K562 (cell line): ENCODE measurements around the gene CREB3L1. TPM values are rescaled to one million over a fixed set of nuclear protein-coding genes. Genes with fewer than 3 reads are reported as not detected.

Experiments used
- BRD4 ChIP-seq: fragments of 200-600 bp; sonication (generic); IDR thresholded peaks from 2 replicates; pipeline ENCODE4 v1.6.1; 2017; ENCODE audit warnings: inconsistent platforms
- DIDO1 ChIP-seq: fragments of 450-650 bp; IDR thresholded peaks from 2 replicates; pipeline ENCODE4 v1.6.1; 2016; ENCODE audit warnings: low read depth, missing biosample characterization, missing genetic modification characterization
- MAZ ChIP-seq, 2 experiments: fragments of 450-650 bp in 1 of 2; sonication (generic) in 1 of 2; formaldehyde crosslinking; IDR thresholded peaks in 1 of 2; conservative IDR thresholded peaks in 1 of 2; 2 replicates each; pipeline versions ENCODE4 v1.4.0 to v1.5.0; 2020; ENCODE audit warnings: mild to moderate bottlenecking in 1 of 2, missing genetic modification reagents in 1 of 2
- NFYB ChIP-seq: IDR thresholded peaks from 2 replicates; pipeline ENCODE4 v1.6.1; 2011; ENCODE audit warnings: mild to moderate bottlenecking, moderate library complexity; ENCODE audit not compliant: insufficient read length; ENCODE audit errors: extremely low read depth
- PKNOX1 ChIP-seq: fragments of 450-650 bp; IDR thresholded peaks from 2 replicates; pipeline ENCODE4 v1.6.1; 2016
- PML ChIP-seq: IDR thresholded peaks from 2 replicates; pipeline ENCODE4 v1.6.1; 2012; ENCODE audit warnings: low read length, inconsistent platforms
- RB1 ChIP-seq: fragments of 450-650 bp; IDR thresholded peaks from 2 replicates; pipeline ENCODE4 v1.6.1; 2017; ENCODE audit warnings: low read depth, mild to moderate bottlenecking
- SAFB ChIP-seq: fragments of 200-400 bp; formaldehyde crosslinking; IDR thresholded peaks from 2 replicates; pipeline ENCODE4 v1.6.1; 2017; ENCODE audit warnings: low read depth, low read length, borderline replicate concordance
- TAF1 ChIP-seq: IDR thresholded peaks from 2 replicates; pipeline ENCODE4 v1.6.1; 2011; ENCODE audit warnings: mild to moderate bottlenecking, low read length, moderate library complexity; ENCODE audit not compliant: insufficient read depth, control insufficient read depth, severe bottlenecking; ENCODE audit errors: extremely low read depth
- TBP ChIP-seq: optimal IDR thresholded peaks from 2 replicates; pipeline ENCODE3; 2011; ENCODE audit warnings: low read depth, low read length, improper control_type of control experiment
- ZBTB40 ChIP-seq, 2 experiments: fragments of 450-650 bp in 1 of 2; sonication (generic) in 1 of 2; formaldehyde crosslinking in 1 of 2; IDR thresholded peaks; 2 replicates each; pipeline versions ENCODE4 v1.7.1 to v1.9.0; 2016 to 2022; ENCODE audit warnings: inconsistent platforms in 1 of 2, mild to moderate bottlenecking in 1 of 2, missing genetic modification reagents in 1 of 2
- ZBTB7A ChIP-seq: IDR thresholded peaks from 2 replicates; pipeline ENCODE4 v1.6.1; 2011; ENCODE audit warnings: low read depth, mild to moderate bottlenecking, low read length, moderate library complexity, borderline replicate concordance; ENCODE audit not compliant: control insufficient read depth
- ZFP91 ChIP-seq: sonication (generic); formaldehyde crosslinking; IDR thresholded peaks from 2 replicates; pipeline ENCODE4 v1.8.0; 2022; ENCODE audit warnings: mild to moderate bottlenecking, missing genetic modification reagents
- ZFX ChIP-seq: sonication (generic); formaldehyde crosslinking; IDR thresholded peaks from 2 replicates; pipeline ENCODE4 v1.8.0; 2022; ENCODE audit warnings: mild to moderate bottlenecking, missing genetic modification reagents, moderate library complexity
- ZNF644 ChIP-seq: fragments of 200-800 bp; sonication (Bioruptor generic); IDR thresholded peaks from 2 replicates; pipeline ENCODE4 v1.6.1; 2016; ENCODE audit warnings: low read depth, missing genetic modification characterization, missing compliant biosample characterization
- polyA plus RNA-seq, 8 experiments: library from polyadenylated mRNA; depleted of rRNA in 4 of 8; stranded (reverse) in 5 of 8; unstranded in 3 of 8; fragments of >200 nt; fragmentation: Nextera tagmentation in 2 of 8; fragmentation: Illumina TruSeq in 1 of 8; extraction: Ambion mirVana in 2 of 8; extraction: Trizol in 1 of 8; gene quantifications; 2 replicates each; pipeline versions ENCODE4 v1.2.1 to v1.2.3, GENCODE V29; 2011 to 2014; ENCODE audit warnings: inconsistent platforms in 1 of 8, missing spikeins in 1 of 8
- total RNA-seq, 7 experiments: library from RNA; depleted of rRNA in 6 of 7; stranded (reverse); fragments of >200 nt in 6 of 7; fragmentation: Illumina TruSeq in 2 of 7; extraction: Trizol in 2 of 7; gene quantifications; 2 replicates each; pipeline versions ENCODE4 v1.2.1 to v1.2.3, GENCODE V29; 2011 to 2021; ENCODE audit warnings: low replicate concordance in 1 of 7

Gene CREB3L1
- total and polyA plus RNA-seq, 9 of the 15 experiments (the other 6 are each of a cell fraction or from before 2014, with no cell fraction given), result 1.2 to 27.6 (median 3.7) TPM

DNA sequence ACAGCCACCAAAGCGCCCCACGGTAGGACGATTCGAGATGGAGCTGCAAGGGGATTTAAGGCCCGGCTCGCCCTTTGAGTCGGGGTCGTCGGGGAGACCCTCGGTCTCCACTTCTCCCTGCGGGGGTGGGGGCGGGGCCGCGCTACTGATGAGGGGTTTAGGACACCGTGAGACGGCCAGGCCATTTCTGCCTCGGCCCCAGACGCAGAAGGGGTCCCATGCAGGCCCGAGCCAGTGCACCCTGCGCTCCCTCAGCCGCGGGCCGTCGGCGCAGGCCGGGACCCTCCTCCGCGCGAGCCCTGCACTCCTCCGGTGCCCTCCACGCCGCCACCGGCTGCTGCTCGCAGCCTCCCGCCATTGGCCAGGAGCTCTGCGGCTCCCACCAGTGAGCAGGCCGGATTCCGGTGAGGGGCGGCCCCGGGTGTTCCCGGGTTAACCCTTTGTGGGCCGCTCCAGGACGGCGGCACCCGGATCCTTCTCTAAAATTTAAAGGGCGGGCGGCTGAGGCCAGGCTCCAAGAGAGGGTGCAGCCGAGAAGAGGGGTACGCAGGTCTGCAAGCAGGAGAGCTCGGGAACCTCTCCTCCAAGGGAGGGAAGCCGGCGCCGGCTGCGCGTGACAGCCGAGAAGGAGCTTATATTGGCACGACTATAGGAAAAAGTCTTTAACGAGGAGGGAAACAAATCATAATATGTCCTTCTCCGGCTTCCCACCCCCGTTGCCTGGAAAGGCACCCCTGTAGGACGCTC is 18.0 kb downstream of the CREB3L1 start (continued):
- TF ChIP-seq ZBTB40 (IDR thresholded peaks at IDR 0.05) (0 out of 2 replicates have a peak, but pooled peaks have one; percentile 47), ZBTB40 (CRISPR knock-in tag; IDR thresholded peaks at IDR 0.05) (no peak), ZNF644 (tag) (no peak), BRD4 (no peak), ZBTB7A (peak; percentile 94), ZFX (CRISPR knock-in tag) (peak; percentile 82), RB1 (peak; percentile 67), TBP (no peak), TAF1 (peak; percentile 57), MAZ (CRISPR knock-in tag; conservative IDR thresholded peaks at IDR 0.05 in 1 of 2, IDR thresholded peaks at IDR 0.05 in 1 of 2) (peak in 1 of 2 experiments; percentile 69; a peak in 2 of 4 replicates), PKNOX1 (peak; percentile 69), PML (peak; percentile 31; the same call in 1 of the 2 replicates), ZFP91 (peak; percentile 63; the same call in 1 of the 2 replicates), SAFB (no peak), NFYB (peak; percentile 89), DIDO1 (tag) (no peak)
